Nephron (organoid): ENCODE data around the gene WNT3A.
A peak's percentile ranks its signal among the peaks of the same experiment; 100 is the strongest.

Experiments used
- H3K27ac Mint-ChIP-seq, 3 experiments: 2 replicates each; pipeline ENCODE4 v1.8.0; 2020; ENCODE audit warnings: mixed read lengths in 3 of 3, mild to moderate bottlenecking in 2 of 3, moderate library complexity in 1 of 3
- H3K27me3 Mint-ChIP-seq: 2 replicates; pipeline ENCODE4 v1.8.0; 2021; ENCODE audit warnings: low read depth, mild to moderate bottlenecking, moderate library complexity, mixed read lengths
- H3K36me3 Mint-ChIP-seq: 2 replicates; pipeline ENCODE4 v1.8.0; 2020; ENCODE audit warnings: low read depth, mixed read lengths
- H3K4me1 Mint-ChIP-seq: 2 replicates; pipeline ENCODE4 v1.8.0; 2020; ENCODE audit warnings: mixed read lengths
- H3K4me3 Mint-ChIP-seq, 3 experiments: 2 replicates each; pipeline ENCODE4 v1.8.0; 2020; ENCODE audit warnings: mild to moderate bottlenecking in 3 of 3, mixed read lengths in 3 of 3, moderate library complexity in 2 of 3
- H3K9me3 Mint-ChIP-seq: 2 replicates; pipeline ENCODE4 v1.8.0; 2020; ENCODE audit warnings: mixed read lengths
- TF ChIP-seq, protein P1 (sequence below), 3 experiments: fragments of 200-600 bp; sonication (generic); IDR thresholded peaks; one replicate each; pipeline ENCODE4 v1.5.0; 2021; ENCODE audit warnings: antibody characterized with exemption in 3 of 3; ENCODE audit not compliant: unreplicated experiment in 3 of 3

Gene WNT3A

DNA sequence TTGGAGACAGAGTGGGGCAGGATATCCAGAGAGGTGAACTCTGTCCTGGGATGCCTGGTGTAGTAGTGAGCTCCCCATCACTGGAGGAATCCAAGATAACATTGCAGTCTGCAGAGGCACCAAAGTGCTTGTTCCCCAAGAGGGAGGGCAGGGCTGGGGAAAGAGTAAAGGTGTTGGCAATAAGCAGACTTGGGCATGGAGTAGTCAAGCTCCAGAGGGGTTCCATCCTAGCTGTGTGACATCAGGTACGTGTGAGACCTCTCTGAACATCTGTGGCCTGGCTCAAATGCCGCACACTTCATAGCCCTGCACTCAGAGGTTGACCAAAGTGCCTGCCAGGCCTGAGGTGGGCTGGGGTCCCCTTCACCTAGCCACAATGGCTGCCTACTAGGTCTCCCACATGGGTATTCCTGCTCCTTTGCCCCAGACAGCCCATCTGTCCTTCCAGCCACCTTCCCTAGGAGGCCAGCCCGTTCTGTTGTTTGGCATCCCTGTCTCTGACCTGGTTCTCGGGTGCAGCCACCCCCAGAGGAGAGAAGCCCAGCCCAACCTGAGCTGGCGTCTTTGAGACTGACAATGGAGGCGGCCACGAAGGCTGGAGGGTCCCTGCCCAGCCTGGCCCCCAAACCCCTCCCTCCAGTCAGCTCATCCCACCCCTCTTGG lies 72.9 kb downstream of the WNT3A start:
- Mint-ChIP-seq H3K36me3 (no peaks in the 10 kb centered on the region), H3K4me1 (peaks cover 17% of the 10 kb centered on the region), H3K4me3 (peak overlapping the region in 2 of 3 experiments; percentile 73 to 76), H3K27ac (no peak overlapping the region), H3K27me3 (peaks cover 4% of the 10 kb centered on the region), H3K9me3 (no peaks in the 10 kb centered on the region)
- TF ChIP-seq, protein P1, sequence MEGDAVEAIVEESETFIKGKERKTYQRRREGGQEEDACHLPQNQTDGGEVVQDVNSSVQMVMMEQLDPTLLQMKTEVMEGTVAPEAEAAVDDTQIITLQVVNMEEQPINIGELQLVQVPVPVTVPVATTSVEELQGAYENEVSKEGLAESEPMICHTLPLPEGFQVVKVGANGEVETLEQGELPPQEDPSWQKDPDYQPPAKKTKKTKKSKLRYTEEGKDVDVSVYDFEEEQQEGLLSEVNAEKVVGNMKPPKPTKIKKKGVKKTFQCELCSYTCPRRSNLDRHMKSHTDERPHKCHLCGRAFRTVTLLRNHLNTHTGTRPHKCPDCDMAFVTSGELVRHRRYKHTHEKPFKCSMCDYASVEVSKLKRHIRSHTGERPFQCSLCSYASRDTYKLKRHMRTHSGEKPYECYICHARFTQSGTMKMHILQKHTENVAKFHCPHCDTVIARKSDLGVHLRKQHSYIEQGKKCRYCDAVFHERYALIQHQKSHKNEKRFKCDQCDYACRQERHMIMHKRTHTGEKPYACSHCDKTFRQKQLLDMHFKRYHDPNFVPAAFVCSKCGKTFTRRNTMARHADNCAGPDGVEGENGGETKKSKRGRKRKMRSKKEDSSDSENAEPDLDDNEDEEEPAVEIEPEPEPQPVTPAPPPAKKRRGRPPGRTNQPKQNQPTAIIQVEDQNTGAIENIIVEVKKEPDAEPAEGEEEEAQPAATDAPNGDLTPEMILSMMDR (IDR thresholded peaks at IDR 0.05; ENCODE audit: unreplicated experiment in 3 of 3), result no peak

- peak overlapping the region in 2 of 3 experiments; percentile 71 to 86 for H3K27ac Mint-ChIP-seq
- H3K27me3 Mint-ChIP-seq, result peaks cover 4% of the 10 kb centered on the region
- peak overlapping the region; percentile 83 to 89 (median 88) for H3K4me3 Mint-ChIP-seq
- TF ChIP-seq, protein P1 (IDR thresholded peaks at IDR 0.05; ENCODE audit: unreplicated experiment in 3 of 3), result no peak
- H3K4me1 Mint-ChIP-seq, result peaks cover 29% of the 10 kb centered on the region
- no peaks in the 10 kb centered on the region for H3K9me3 Mint-ChIP-seq
- H3K36me3 Mint-ChIP-seq, result no peaks in the 10 kb centered on the region
These were observed 74.3 kb downstream of the WNT3A start for GRCh38 chr1:228081144-228081543.

GRCh38 chr1:228081578-228082213 lies 74.9 kb downstream of the WNT3A start:
- TF ChIP-seq, protein P1 (IDR thresholded peaks at IDR 0.05; ENCODE audit: unreplicated experiment in 3 of 3), result no peak
- peak overlapping the region; percentile 83 to 89 (median 88) for H3K4me3 Mint-ChIP-seq
- peaks cover 33% of the 10 kb centered on the region for H3K4me1 Mint-ChIP-seq
- peaks cover 2% of the 10 kb centered on the region for H3K36me3 Mint-ChIP-seq
- peaks cover 4% of the 10 kb centered on the region for H3K27me3 Mint-ChIP-seq
- peak overlapping the region in 2 of 3 experiments; percentile 71 to 86 for H3K27ac Mint-ChIP-seq
- no peaks in the 10 kb centered on the region for H3K9me3 Mint-ChIP-seq

- Mint-ChIP-seq H3K9me3 (no peaks in the 10 kb centered on the region), H3K4me3 (peak within 1 kb of the TSS; percentile 98 to 99 (median 98)), H3K27me3 (peaks cover under 1% of the 10 kb centered on the region), H3K36me3 (peaks cover 5% of the 10 kb centered on the region), H3K4me1 (peaks cover 40% of the 10 kb centered on the region), H3K27ac (peak within 1 kb of the TSS; percentile 97 to 99 (median 99))
- TF ChIP-seq, protein P1 (IDR thresholded peaks at IDR 0.05; ENCODE audit: unreplicated experiment in 3 of 3), result no peak
These were observed 75.6 kb downstream of the WNT3A start, which contains the start of gene ARF1 for GRCh38 chr1:228082214-228082917. TSS of gene ARF1 (plus strand) at chr1:228082708. CDS start at chr1:228097115, 14,407 bp downstream.

- Mint-ChIP-seq H3K36me3 (peaks cover 10% of the 10 kb centered on the region), H3K4me3 (peak overlapping the region; percentile 98 to 99 (median 98)), H3K9me3 (no peaks in the 10 kb centered on the region), H3K27ac (peak overlapping the region; percentile 97 to 99 (median 99)), H3K4me1 (peaks cover 48% of the 10 kb centered on the region), H3K27me3 (no peaks in the 10 kb centered on the region)
- TF ChIP-seq, protein P1 (IDR thresholded peaks at IDR 0.05; ENCODE audit: unreplicated experiment in 3 of 3), result no peak
These were observed 76.4 kb downstream of the WNT3A start for GRCh38 chr1:228082918-228083870.
